ENCODE results near the gene YTHDF1.
"Not testable (repeated sequence)": the region's sequence is repeated elsewhere in the genome, so short reads cannot be mapped to it uniquely, and the experiment has no call there.

Gene YTHDF1

DNA sequence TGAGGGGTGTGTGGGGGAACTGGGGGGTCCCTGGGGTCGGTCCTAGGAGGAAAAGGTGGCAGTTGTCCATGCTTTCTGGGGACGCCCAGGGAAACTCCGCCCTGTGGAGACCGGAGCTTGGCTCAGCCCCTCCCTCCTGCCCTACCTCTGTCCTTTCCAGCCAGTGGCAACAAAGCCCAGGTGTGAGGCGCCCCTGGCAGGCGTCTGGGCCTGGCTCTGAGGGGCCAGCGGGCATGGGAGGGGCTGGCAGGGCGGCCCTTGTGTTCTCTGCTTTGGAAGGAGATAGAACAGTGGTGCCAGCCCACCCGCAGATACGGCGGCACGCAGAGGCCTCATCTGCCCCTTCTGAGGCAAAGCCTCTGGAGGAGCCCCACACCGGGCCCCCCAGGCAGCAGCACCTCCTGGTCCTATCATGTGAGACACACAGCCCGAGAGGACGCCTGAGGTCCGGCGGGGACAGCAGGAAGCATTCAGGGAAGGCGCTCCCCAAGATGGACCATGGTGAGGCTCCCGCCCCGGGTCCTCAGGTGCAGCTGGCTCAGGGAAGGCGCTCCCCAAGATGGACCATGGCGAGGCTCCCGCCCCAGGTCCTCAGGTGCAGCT lies 47.9 kb downstream of the YTHDF1 start:
- DNase-seq, result no peak

DNA sequence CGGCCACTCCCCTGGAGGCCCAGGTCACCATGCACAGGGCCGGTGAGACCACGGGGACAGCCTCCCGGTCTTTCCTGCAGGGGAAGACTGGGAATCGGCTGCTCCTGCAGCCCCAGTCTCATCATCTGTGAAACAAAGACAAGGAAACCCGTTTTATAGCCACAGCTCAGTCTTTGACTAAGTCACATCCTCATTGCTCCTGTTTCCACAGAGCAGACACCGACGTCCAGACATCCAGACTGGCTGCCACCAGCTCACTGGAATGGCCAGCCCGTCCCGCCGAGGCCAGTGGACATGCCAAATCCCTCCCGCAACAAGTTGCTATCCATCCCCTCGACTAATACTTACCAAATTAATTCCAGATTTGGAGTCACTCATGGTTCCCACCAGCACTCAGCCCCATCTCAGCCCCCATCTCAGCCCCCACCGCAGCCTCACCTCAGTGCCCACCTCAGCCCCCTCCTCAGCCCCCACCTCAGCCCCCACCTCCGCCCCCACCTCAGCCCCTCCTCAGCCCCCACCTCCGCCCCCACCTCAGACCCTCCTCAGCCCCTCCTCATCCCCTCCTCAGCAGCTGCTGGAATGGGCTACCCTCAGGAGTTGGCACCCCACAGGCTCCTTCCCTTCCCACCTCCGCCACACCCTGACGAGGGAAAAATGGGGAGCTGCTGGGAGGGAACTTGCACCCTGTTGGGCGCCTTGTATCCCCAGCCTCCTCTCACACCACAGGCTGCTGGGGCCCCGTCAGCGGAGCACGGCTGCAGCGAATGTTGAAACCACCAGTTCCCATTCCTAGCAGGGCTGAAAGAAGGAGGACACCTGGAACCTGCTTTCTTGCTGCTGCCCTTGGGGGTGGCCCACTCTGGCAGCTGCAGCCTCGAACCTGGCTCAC lies 48.7 kb downstream of the YTHDF1 start:
- no peak for DNase-seq

DNA sequence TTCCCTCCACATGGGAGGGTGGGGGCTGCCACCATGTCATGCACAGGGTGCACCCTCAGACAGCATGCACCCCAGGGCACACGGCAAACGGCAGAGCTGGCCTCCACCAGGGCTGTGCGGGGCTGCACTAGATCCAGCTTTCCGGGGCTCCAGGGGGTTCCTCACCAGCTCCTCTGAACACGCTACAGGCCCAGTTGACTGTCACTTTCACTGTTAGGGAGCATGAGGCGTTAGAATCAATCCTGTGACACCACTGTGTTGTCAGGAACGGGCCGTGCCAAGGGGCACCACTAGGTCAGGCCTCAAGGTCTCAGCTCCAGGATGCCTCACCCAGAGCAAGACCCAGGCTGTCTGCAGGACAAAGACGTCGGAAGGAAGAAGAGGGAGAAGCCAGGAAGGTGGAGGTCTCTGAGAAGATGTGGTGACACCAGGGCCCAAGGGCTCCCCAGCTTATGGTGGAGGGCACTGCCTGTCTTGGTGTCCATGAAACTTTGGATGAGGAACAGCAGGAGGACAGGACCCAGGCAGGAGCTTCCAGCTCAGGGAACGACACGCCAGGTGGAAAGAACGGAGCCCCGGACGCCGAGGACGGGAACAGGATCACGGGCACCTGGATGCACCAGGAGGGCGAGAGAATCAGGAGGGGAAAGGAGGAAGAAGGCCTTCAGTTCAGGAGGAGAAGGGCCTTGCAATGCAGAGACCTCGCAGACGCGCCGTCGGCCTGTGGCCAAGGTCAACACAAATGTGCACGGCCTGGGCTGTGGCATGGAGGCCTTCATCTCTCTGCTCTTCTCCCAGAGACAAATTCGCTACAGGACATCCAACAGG lies 49.5 kb downstream of the YTHDF1 start:
- no peak for DNase-seq

DNA sequence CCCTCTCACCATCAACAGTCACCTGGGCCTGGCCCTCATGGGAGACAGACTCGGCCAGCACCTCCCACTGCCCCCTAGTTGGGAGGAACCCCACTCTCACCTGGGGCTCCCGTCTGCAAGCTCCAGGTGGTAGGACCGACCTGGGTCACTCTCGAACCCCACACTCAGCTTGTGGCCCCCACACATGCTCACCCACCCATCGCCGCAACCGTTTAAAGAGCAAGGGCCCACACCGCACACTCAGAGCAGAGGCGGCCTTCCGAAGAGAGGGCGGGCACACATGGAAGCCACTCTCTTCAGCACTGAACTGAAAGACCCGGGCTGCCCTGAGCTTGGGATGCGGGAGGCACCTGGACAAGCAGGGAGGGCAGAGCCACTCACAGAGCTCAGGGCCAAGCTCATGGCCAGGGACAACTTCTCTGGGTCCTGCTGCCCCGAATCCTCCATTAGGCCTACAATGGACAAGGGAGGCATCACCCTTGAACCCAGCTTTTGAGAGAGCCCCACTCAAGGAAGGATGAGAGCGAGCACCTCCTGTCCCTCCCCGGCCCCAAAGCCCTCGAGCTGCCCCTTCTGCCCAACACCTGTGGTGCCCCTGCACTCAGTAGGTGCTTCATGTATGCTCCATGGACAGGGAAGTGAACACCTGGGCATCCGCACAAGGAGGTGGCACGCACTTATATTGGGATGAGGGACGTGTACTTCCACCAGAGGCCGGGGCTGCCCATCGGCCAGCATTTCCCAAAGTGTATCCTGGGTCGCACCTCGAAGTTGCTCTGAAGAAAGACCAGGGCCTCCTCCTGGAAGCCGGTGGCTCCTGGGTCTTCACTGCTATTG lies 50.4 kb downstream of the YTHDF1 start:
- DNase-seq, result no peak

DNA sequence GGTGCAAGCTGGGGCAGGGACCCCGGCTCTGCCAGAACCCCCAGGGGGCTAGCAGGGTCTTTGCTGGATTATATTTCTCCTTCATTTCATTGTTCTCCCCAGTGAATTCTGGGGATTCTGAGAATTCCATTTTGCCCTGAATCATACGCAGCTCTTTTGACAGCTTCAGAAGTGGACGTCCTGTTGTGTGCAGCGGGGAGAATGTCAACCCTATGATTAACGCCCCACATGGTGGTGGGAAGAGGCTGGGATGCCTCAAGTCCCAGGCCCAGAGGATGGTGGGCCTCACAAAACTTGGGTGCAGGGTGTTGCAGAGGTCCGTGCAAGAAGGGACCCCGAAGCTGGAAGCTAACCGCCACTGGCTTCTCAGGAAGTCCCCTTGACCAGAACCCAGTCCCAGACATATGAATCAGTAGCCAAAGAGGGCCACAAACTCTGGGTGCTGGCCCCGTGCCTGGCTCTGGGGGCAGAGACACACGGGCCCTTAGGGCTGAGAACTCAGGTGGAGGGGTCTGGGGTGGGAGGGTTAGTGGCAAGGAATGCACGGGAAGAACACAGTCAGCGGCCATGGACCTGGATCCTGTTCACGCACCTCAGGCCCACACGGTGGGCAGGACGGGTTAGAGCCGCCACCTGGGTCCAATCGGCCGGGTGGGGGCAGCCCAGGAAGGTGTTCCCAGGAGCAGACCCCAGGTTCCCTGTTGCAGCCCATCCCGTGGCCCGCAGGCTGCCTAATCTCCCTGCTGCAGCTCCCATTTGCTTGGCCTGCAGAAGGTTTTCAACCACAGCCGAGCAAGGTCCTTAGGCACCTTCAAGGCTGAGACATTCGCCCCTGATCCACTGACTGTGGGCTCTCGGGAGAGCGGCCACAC lies 51.2 kb downstream of the YTHDF1 start:
- no peak for DNase-seq

DNA sequence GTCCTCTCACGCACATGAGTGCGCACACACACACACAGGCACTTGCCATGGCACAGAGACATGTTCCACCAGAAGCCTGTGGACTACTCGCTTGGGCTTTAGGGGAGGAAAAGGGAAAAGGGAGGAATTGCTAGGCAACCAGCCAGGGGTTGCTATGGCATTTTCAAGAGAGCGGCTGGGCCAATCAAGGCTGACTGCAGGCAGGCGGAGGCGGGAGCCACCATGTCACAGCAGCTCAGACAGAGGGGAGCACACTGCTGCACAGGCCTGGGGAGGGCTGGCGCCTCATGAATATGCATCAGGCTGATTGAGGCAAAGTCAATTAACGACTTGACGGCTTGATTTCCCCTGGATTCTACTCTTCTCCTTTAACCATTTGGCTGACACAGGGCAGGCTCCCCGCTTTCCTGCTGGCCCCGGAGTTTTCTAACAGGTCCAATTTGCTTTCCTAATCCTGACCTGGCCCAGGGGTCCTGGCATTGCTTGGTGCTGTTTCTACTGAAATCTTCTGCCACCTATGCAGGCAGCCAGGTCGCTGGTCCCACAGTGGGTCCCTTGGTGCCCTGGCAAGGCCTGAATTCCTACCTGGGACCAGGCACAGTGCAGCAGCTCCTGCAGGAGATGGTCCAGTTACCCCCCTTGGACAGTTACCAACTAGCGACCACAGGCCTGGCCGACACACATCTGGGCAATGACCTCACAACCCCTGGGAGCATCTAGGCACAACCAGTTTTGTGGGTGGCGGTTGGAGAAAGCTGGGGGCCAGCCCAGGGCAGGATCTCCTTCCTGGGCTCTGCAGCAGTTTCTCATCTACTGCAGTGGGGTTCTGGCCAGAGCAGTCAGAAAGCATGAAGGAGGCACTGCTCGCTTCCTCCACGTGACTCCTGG lies 52.1 kb downstream of the YTHDF1 start:
- DNase-seq, result peak; percentile 57

DNA sequence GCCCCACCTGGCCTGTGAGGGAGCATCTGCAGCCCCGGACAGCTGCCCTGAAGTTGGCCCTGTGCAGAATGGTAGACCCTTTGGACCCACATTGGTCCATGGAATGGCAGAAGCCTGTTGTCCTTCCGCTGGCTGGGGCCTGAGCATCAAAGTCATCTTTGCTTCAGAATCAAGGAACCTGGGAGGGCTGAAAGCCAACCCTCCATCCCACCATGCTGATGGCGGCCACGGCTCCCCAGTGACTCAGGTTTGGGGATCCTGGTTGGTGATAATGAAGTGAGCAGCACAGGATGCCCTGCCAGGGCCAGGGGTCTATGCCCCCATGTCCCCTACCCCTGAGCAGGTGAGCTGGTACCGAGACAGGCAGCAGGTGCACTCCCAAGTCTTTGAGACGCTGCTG lies 52.8 kb downstream of the YTHDF1 start:
- no peak for DNase-seq

DNA sequence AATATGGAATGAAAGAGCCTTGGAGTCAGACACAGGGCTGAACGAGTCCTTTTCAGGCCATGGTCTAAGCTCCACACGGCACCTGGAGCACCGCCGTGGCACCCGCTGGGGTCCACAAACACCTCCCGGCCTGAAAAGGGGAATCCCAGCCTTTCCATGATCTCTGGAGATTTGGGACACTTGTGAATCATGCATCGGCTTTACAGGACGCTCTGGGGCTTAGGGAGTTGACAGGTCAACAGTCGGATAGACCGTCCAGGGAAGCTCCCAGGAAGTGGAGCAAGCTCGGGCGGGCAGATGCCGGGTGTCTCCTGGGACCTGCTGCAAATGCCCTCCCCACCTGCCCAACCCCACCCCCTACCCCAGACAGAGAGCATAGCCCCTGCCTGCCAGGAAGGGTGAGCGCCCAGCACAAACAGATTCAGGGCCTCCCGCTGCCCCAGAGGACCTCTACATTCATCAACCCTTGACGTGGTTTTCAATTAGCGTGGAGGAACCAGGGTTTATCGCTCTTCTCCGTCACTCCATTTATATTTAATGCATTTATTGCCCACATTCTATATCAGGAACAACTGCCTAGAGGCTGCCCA lies 53.6 kb downstream of the YTHDF1 start:
- DNase-seq, result no peak

DNA sequence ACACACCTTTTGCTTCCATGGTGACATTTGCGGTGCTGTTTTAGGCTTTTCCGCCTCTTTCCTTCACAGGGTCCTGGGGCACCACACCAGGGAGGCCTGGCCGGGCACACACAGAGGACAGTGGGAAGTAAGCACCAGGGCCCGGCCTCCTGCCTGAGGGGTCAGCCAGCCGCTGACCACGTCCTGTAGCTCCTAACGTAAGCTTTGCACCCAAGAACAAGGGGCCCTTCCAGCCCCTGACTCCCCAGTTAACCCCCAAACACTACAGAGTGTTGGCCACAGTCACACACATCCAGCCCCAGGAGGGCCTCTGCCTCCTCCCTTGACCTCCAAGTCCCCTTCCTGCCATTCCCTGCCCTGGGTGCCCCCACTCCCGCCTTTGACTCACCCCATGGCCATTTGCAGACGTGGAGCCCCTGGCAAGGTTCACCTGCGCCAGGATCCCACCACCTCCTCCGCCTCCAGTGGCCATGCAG lies 54.7 kb downstream of the YTHDF1 start:
- no peak for DNase-seq

DNA sequence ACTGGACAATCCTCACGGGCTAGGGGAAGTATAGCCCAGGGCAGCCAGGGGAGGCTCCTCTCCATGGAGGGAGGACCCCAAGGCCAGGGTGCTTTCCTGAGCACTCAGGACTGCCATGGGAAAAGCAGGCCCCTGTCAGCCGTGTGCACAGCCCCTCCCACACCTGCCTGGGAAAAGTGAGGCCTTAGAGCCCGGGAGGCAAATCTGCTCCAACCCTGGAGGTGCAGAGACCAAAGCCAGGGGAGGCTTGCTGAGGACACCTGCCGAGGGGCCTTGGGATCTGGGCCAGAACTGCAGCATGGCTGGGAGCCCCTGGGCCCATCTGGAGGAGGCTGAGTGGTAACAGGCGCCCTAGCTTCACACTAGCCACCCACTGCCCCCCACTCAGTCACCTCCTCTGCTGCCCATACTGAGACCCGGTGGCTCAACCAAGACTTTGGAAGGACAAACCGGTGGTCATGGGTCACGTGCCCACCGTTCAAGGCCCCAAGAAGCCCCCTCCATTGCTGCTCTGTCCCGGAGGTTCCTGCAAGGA lies 55.2 kb downstream of the YTHDF1 start:
- DNase-seq, result no peak

DNA sequence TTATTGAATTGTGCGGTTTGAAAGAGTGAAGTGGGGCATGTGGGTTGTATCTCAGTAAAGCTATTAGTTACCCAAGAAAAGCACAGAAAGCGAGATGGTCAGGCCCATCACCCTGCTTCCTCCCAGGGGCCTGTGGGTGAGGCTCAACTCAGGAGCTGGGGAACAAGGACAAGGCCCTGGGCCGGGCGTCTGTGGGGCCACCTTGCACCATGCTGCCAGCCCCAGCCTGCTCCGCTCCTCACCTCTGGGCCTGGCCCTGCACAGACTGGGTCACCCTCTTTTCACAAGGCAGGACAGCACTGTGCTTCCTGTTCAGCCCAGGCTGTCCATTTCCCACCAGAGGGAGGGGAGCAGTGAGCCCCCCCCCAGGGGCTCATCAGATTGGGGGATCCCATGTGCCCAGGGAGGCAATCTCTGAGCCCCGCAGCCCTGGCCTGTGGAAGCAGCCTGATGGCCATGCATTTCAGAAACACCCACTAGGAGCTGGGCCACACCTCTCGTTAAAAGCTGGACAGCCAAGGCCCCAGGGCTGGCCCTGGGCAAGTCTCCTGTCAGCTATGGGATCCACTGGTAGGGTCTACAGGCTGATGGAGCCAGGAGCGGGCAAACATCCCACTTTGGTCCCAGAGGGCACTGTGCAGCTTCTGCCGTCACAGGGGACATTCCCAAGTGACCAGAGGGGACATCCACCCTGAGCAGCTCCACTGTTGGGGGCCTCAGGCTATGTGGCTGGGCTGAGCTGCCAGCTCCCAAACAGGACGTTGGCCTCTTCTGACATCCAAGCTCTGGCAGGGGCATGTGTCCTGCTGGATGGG lies 55.9 kb downstream of the YTHDF1 start:
- DNase-seq, result no peak

DNA sequence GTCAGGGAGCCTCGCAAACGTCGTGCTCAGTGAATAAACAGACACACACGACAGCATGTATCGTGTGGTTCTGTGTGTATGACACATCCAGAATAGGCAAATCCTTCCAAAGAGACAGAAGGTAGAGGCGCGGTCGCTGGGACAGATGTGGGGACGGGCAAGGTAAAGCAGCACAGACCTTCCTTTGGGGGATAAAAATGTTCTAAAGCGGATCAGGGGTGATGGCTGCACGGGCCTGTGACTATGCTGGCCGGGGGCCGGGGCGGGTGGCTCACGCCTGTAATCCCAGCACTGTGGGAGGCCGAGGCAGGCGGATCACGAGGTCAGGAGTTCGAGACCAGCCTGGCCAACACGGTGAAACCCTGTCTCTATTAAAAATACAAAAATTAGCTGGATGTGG lies 56.7 kb downstream of the YTHDF1 start:
- not testable (repeated sequence) for DNase-seq

DNA sequence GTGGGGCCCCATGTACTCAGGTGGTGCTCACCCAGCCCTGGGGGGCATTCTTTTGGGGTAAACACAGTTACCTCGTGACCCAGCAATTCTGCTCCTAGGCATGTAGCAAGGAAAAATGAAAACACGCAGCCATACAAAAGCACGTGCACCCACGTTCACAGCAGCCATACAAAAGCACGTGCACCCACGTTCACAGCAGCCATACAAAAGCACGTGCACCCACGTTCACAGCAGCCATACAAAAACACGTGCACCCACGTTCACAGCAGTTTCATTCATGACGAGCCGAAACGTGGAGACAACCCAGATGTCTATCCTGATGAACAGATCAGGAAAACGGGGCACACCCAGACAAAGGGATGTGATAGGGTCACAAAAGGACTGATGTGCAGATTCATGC lies 57.1 kb downstream of the YTHDF1 start:
- no peak for DNase-seq

DNA sequence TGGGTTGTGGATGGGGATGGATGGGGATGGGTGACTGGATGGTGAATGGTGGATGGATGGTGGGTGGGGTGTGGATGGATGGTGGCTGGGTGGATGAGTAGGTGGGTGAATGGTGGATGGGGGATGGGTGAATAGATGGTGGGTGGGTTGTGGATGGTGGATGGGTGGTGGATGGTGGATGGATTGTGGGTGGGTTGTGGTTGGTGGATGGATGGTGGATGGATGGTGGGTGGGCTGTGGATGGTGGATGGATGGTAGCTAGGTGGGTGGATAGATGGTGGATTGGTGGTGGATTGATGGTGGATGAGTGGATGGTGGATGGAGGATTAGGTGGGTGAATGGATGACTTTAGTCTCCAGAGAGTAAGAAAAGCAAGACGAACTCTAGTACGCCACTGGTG lies 57.6 kb downstream of the YTHDF1 start:
- no peak for DNase-seq

DNA sequence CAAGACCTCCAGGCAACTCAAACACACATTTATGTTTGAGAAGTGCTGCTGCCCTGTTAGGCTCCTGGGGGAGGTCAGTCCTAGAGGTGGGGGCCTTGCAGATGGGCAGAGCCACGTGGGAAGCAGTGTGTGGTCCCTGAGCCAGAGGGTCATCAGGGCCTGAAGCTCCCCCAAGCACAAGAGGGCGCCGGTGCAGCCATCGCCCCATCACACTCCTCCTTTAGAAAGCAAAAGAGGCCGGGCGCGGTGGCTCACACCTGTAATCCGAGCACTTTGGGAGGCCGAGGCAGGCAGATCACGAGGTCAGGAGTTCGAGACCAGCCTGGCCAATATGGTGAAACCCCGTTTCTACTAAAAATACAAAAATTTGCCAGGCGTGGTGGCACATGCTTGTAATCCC lies 58.5 kb downstream of the YTHDF1 start:
- DNase-seq, result not testable (repeated sequence)

DNA sequence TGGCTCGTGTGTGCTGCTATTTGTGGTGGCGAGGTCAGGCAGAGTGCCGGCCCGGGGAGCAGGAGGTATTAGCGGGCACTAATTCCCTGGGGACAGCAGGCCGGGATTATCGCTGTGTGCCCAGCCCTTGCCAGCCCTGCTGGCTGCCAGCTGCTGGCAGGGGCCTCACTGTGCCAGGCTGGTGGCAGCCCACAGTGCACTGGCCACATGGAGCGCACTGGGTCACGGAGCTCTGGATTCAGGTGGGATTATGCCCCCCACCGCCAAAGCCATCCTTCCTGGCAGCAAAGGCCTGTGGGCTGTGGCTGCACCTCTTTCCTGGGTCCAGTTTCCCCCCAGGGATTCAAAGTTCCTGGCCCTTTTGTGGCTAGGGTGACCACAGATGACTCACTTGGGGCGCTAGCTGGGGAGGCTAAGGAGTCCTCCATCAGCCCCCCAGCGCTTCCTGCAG lies 59.7 kb downstream of the YTHDF1 start:
- DNase-seq, result no peak

DNA sequence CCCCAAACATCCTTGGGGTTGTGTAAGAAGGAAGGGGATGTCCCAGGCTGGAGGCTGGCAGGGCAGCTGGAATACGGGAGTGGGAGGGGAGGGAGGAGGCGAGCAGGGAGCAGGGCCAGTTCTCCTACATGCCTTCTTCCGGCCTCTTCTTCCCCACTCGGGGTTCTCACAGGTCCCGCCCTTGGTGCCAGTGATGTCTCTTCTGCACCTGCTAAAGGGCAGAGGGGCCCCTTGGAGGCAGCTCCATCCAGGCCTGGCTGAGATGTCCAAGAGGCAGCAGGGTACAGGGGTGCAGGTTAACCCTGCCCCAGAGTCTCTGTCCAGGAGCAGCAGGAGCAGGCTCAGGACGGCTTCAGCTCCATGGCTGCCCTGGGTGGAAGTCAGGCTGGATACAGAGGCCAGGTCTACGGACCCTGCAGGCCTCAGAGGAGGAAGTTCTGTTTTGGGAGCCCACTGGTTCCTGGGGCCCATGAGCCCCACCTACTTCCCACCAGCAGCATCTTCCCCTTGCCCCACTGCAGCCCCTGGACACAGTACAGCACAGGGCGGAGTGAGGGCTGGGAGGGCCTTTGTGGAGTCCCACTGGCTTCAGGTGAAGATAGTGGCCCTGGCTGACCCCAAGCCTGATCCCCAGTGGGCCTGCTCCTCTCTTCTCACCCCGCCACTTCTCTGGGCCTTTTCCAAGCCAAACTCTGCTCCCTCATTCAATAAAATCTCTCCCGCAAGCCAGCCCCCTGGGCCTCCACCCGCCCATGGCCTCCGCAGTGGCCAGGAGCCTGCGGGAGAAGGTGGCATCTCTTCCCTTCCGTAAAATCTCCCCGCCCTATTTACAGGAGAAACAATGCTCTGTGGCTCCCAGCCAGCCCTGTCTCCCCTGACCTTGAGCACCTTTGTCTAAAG lies 60.4 kb downstream of the YTHDF1 start:
- DNase-seq, result no peak

DNA sequence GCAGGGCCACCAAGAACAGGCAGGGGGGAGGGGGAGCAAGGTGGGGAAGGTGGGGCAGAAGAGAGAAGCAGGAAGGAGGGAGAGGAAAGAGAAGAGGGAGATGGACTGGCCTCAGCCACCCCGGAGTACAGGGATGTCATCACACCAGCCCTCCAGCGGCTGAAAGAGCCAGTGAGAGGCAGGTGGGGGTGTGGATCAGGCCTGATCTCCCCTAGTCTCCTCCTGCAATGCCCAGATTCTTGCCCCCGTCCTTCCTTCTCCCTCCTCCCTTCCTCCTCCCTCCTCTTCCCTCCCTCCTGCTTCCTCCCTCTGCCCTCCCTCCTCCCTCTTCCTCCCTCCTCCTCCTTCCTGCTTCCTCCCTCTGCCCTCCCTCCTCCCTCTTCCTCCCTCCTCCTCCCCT lies 61.5 kb downstream of the YTHDF1 start:
- no peak for DNase-seq

Data from retina (tissue), 1 donor.